B cell (primary cell): ENCODE results near the gene LAMP2. TPM values are rescaled to one million over a fixed set of nuclear protein-coding genes. Genes with fewer than 3 reads are reported as not detected.

Experiments
- ATAC-seq: fragments of 200-7000 bp; cut with Tn5 transposase; one replicate; pipeline ENCODE4 v1.10.0; 2021; ENCODE audit warnings: low read depth, mild to moderate bottlenecking, moderate number of reproducible peaks, moderate library complexity
- CTCF ChIA-PET: fragments of 350-600 bp; sonication (Branson Sonifier 250); formaldehyde crosslinking; loops from one replicate; lab custom pipeline; 2021; ENCODE audit warnings: antibody characterized with exemption, inconsistent platforms; lab: Charles Lee
- POLR2A ChIA-PET: fragments of 350-600 bp; sonication (Branson Sonifier 250); formaldehyde crosslinking; loops from one replicate; lab custom pipeline; 2021; ENCODE audit warnings: antibody characterized with exemption; lab: Charles Lee
- DNase-seq: peaks from one replicate; pipeline ENCODE4 v3.0.0; 2013
- H2AFZ ChIP-seq: 2 replicates; pipeline ENCODE4 v1.6.1; 2012; ENCODE audit warnings: mild to moderate bottlenecking, low read depth, low read length; ENCODE audit not compliant: insufficient read depth, poor library complexity, severe bottlenecking
- H3K27ac ChIP-seq, 2 donors: 1 replicate in 1 of 2; 2 replicates in 1 of 2; pipeline ENCODE4 v1.5.1; 2012 to 2013; ENCODE audit warnings: low read length in 2 of 2, mild to moderate bottlenecking in 2 of 2, moderate library complexity in 1 of 2
- H3K27me3 ChIP-seq, 4 experiments: fragments of 200-600 bp in 1 of 4; sonication (generic) in 1 of 4; replicated peaks in 1 of 4; 1 replicate in 2 of 4; 2 replicates in 2 of 4; pipeline versions ENCODE4 v1.6.1 to v1.7.0; 2013 to 2016; ENCODE audit warnings: low read length in 3 of 4, mild to moderate bottlenecking in 2 of 4, mixed read lengths in 1 of 4, moderate library complexity in 1 of 4; ENCODE audit not compliant: insufficient read depth in 4 of 4, control insufficient read depth in 3 of 4; ENCODE audit errors: control extremely low read depth in 1 of 4
- H3K36me3 ChIP-seq, 2 experiments: replicated peaks in 1 of 2; 1 replicate in 1 of 2; 2 replicates in 1 of 2; pipeline versions ENCODE4 v1.6.1 to v1.7.1; 2013; ENCODE audit warnings: low read length in 1 of 2; ENCODE audit not compliant: insufficient read depth in 2 of 2, control insufficient read depth in 1 of 2; ENCODE audit errors: control extremely low read depth in 1 of 2, extremely low read depth in 1 of 2
- H3K4me1 ChIP-seq, 2 donors: fragments of 200-600 bp in 1 of 2; sonication (generic) in 1 of 2; 1 replicate in 1 of 2; 2 replicates in 1 of 2; pipeline versions ENCODE4 v1.5.1 to v1.6.1; 2013 to 2017; ENCODE audit warnings: low read length in 2 of 2; ENCODE audit not compliant: control insufficient read depth in 2 of 2, insufficient read depth in 2 of 2
- H3K4me2 ChIP-seq: replicated peaks from 2 replicates; pipeline ENCODE3; 2012; ENCODE audit warnings: mild to moderate bottlenecking, low read depth, low read length; ENCODE audit not compliant: poor library complexity, severe bottlenecking
- H3K4me3 ChIP-seq, 5 experiments: fragments of 200-600 bp in 1 of 5; sonication (generic) in 1 of 5; 1 replicate in 3 of 5; 2 replicates in 2 of 5; pipeline versions ENCODE4 v1.5.1 to v1.7.0; 2011 to 2016; ENCODE audit warnings: low read length in 4 of 5, mild to moderate bottlenecking in 4 of 5, low read depth in 2 of 5, control low read depth in 1 of 5, moderate library complexity in 1 of 5; ENCODE audit not compliant: insufficient read depth in 1 of 5; ENCODE audit errors: control extremely low read depth in 1 of 5, extremely low read depth in 1 of 5
- H3K79me2 ChIP-seq: fragments of 200-600 bp; sonication (generic); one replicate; pipeline ENCODE4 v1.6.0; 2016; ENCODE audit warnings: low read length; ENCODE audit not compliant: control insufficient read depth, insufficient read depth
- H3K9ac ChIP-seq: fragments of 200-600 bp; sonication (generic); 2 replicates; pipeline ENCODE4 v1.6.1; 2017; ENCODE audit warnings: mild to moderate bottlenecking, low read length, moderate library complexity
- H3K9me3 ChIP-seq, 3 donors: one replicate each; pipeline versions ENCODE4 v1.6.1 to v1.7.1; 2013; ENCODE audit warnings: low read length in 2 of 3; ENCODE audit not compliant: control insufficient read depth in 2 of 3, insufficient read depth in 1 of 3; ENCODE audit errors: control extremely low read depth in 1 of 3
- H4K20me1 ChIP-seq: 2 replicates; pipeline ENCODE4 v1.6.0; 2012; ENCODE audit warnings: mild to moderate bottlenecking, low read length; ENCODE audit not compliant: insufficient read depth, control insufficient read depth, poor library complexity, severe bottlenecking
- H3K27ac Mint-ChIP-seq: one replicate; pipeline ENCODE4 v1.8.0; 2021; ENCODE audit warnings: mixed read lengths
- H3K27me3 Mint-ChIP-seq: one replicate; pipeline ENCODE4 v1.8.0; 2021; ENCODE audit warnings: mixed read lengths
- H3K4me1 Mint-ChIP-seq: one replicate; pipeline ENCODE4 v1.8.0; 2021; ENCODE audit warnings: mixed read lengths
- H3K4me3 Mint-ChIP-seq: one replicate; pipeline ENCODE4 v1.8.0; 2021; ENCODE audit warnings: mixed read lengths
- H3K9me3 Mint-ChIP-seq: one replicate; pipeline ENCODE4 v1.8.0; 2022; ENCODE audit warnings: mixed read lengths; ENCODE audit not compliant: insufficient read depth
- EZH2 ChIP-seq: IDR thresholded peaks from 2 replicates; pipeline ENCODE4 v1.6.1; 2012; ENCODE audit warnings: borderline replicate concordance, low read depth, mild to moderate bottlenecking, moderate library complexity, low read length; ENCODE audit not compliant: insufficient read depth, poor library complexity, severe bottlenecking
- WGBS: methylation state at CpG from one replicate; pipeline ENCODE4 v1.1.5; 2013; ENCODE audit warnings: missing lambda C conversion rate; ENCODE audit not compliant: insufficient coverage; 5-methylcytosine and 5-hydroxymethylcytosine counted together
- intact Hi-C: fragments of 100-400 bp; cut with micrococcal nuclease; formaldehyde crosslinking; loops from one replicate; pipeline ENCODE4 v1.10.0; 2022
- polyA plus RNA-seq: library from polyadenylated mRNA; depleted of rRNA; stranded (reverse); fragments of >200 nt; gene quantifications from 2 replicates; pipeline ENCODE4 v1.2.3, GENCODE V29; 2012
- total RNA-seq, 2 donors: library from RNA; stranded (reverse); fragments of 120-200 nt in 1 of 2; gene quantifications; 1 replicate in 1 of 2; 2 replicates in 1 of 2; pipeline versions ENCODE4 v1.2.3 to v1.2.4, GENCODE V29; 2013 to 2022
- TF ChIP-seq, protein P1 (sequence below): fragments of 200-600 bp; IDR thresholded peaks from one replicate; pipeline ENCODE4 v1.8.0; 2022; ENCODE audit warnings: antibody characterized with exemption, mild to moderate bottlenecking

The LAMP2 gene
- total and polyA plus RNA-seq, 2 donors (not counting 1 experiment from before 2014, with no cell fraction given): 11.2 to 37.1 TPM

DNA sequence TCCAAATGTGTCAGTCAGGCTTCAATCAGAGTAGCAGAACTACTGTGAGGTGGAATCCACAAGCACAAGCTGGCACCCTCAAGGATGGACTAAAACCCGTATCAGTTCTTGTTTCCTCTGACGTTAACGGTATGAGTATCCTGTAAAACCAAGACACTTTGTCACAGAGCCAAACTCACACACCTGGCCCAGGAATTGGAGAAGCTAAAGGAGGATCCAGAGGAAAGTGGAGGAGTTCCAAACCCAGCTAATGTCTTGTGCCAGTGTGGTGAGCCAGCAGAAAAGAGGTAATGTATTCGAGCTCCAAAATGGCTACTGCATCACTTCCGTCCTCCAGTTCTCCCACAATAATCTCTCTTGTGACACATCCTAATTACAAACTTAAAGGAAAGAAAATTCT lies 62.5 kb downstream of the LAMP2 start:
- Mint-ChIP-seq H3K9me3 (no peaks in the 10 kb centered on the region), H3K4me3 (no peak overlapping the region), H3K4me1 (no peaks in the 10 kb centered on the region), H3K27ac (no peak overlapping the region), H3K27me3 (peaks cover 5% of the 10 kb centered on the region)
- no peak overlapping the region for H3K4me2 ChIP-seq
- DNase-seq (no peak), ATAC-seq (no peak)
- peaks cover 0 to 8% (median 0%) of the 10 kb centered on the region in 3 donors for H3K9me3 ChIP-seq
- H3K4me3 ChIP-seq: no peak overlapping the region
- H3K79me2 ChIP-seq: no peaks in the 10 kb centered on the region
- no CpG with 5 or more reads among the region's 5 CpGs for WGBS
- no peak overlapping the region for H3K27ac ChIP-seq
- no peaks in the 10 kb centered on the region for H4K20me1 ChIP-seq
- H2AFZ ChIP-seq: no peak overlapping the region
- TF ChIP-seq, protein P1, sequence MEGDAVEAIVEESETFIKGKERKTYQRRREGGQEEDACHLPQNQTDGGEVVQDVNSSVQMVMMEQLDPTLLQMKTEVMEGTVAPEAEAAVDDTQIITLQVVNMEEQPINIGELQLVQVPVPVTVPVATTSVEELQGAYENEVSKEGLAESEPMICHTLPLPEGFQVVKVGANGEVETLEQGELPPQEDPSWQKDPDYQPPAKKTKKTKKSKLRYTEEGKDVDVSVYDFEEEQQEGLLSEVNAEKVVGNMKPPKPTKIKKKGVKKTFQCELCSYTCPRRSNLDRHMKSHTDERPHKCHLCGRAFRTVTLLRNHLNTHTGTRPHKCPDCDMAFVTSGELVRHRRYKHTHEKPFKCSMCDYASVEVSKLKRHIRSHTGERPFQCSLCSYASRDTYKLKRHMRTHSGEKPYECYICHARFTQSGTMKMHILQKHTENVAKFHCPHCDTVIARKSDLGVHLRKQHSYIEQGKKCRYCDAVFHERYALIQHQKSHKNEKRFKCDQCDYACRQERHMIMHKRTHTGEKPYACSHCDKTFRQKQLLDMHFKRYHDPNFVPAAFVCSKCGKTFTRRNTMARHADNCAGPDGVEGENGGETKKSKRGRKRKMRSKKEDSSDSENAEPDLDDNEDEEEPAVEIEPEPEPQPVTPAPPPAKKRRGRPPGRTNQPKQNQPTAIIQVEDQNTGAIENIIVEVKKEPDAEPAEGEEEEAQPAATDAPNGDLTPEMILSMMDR: no peak
- no peak for TF ChIP-seq EZH2
- ChIA-PET POLR2A (no interaction called here), CTCF (no interaction called here)
- intact Hi-C loops: no loop called here
- H3K9ac ChIP-seq: no peak overlapping the region
- no peaks in the 10 kb centered on the region for H3K4me1 ChIP-seq
- no peaks in the 10 kb centered on the region for H3K27me3 ChIP-seq
- H3K36me3 ChIP-seq: no peaks in the 10 kb centered on the region

DNA sequence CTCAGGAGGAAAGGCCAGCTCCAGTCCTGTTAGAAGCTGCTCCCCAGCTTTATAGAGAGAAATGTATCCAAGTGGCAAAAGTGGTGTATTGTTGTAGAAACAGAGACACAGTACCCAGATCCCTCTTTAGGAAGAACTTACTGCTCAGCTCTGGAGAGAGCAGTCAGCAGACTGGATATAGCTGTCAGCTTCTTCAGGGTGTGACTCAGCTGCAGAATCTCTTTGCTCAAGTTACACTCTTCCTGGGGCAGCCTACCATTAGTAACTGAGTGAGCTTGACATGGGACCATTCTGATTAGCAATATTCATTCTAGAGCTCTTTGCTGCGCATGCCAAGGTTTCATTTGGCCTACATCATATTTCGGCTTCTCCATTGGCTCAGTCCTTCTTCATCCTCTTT lies 66.7 kb downstream of the LAMP2 start:
- Histone ChIP-seq H3K9ac (no peak overlapping the region), H3K4me3 (no peak overlapping the region), H3K4me2 (no peak overlapping the region), H3K27ac (no peak overlapping the region), H3K79me2 (no peaks in the 10 kb centered on the region), H2AFZ (no peak overlapping the region), H4K20me1 (no peaks in the 10 kb centered on the region), H3K36me3 (no peaks in the 10 kb centered on the region), H3K9me3 (no peaks in the 10 kb centered on the region), H3K4me1 (no peaks in the 10 kb centered on the region), H3K27me3 (no peaks in the 10 kb centered on the region)
- Mint-ChIP-seq H3K4me1 (no peaks in the 10 kb centered on the region), H3K4me3 (no peak overlapping the region), H3K9me3 (no peaks in the 10 kb centered on the region), H3K27ac (no peak overlapping the region), H3K27me3 (no peaks in the 10 kb centered on the region)
- no peak for ATAC-seq
- TF ChIP-seq, protein P1: no peak
- TF ChIP-seq EZH2: no peak
- WGBS: no CpG with 5 or more reads among the region's 2 CpGs
- no peak for DNase-seq
- ChIA-PET CTCF (no interaction called here), POLR2A (no interaction called here)
- intact Hi-C loops: no loop called here
